GM19468 (cell line): ENCODE results near the gene BCL7C.
"Not testable (repeated sequence)": the region's sequence is repeated elsewhere in the genome, so short reads cannot be mapped to it uniquely, and the experiment has no call there.

Experiments
- ATAC-seq: cut with Tn5 transposase; IDR thresholded peaks from one replicate; pipeline ENCODE4 v1.9.1; 2021; ENCODE audit warnings: mild to moderate bottlenecking, moderate library complexity, moderate number of reproducible peaks; ENCODE audit not compliant: unreplicated experiment; ENCODE audit errors: extremely low read depth

Gene BCL7C

GRCh38 chr16:30896261-30896888 lies 2.5 kb upstream of the BCL7C start, which contains the start of gene CTF1:
TSS of gene CTF1 (plus strand) at chr16:30896614. CDS start at chr16:30896644, 30 bp downstream.
- no peak for ATAC-seq

- ATAC-seq: no peak
Measured at GRCh38 chr16:30895627-30896260, 1.9 kb upstream of the BCL7C start.

DNA sequence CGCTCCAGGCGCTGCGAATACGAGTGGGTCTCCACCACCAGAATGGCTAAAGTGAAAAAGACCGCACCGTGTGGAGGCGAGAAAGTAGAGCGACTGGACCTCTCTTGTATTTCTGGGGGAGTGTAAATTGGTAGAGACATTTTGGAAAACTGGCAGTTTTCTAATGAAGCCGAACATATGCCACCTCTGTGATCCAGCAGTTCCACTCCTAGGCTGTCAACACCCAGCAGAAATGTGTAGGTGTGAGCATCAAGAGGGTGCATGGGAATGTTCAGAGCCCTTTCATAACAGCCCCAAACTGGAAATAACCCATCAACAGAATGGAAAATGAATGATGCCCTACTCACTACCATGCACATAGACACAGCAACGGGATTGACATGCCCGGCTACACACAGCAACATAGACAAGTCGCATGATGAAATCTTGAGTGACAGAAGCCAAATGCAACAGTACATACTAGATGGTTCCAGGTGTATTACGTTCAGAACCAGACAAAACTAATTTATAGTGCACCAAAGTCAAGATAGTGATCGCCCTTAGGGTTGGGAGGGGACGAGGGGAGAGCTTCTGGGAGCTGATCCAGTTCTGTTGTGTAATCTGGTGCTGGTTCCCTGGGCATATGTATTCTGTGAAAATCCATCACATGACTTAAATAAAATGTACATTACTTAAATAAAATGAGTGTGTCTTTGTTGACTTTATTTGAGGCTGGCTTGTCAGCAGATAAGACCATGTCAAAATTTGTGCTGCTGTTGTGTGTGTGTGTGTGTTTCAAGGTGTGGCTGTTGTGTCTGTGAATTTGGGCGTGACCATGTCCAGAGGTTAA lies 877 bp upstream of the BCL7C start:
- no peak for ATAC-seq

GRCh38 chr16:30893417-30893743 lies 497 bp downstream of the BCL7C start:
- no peak for ATAC-seq

DNA sequence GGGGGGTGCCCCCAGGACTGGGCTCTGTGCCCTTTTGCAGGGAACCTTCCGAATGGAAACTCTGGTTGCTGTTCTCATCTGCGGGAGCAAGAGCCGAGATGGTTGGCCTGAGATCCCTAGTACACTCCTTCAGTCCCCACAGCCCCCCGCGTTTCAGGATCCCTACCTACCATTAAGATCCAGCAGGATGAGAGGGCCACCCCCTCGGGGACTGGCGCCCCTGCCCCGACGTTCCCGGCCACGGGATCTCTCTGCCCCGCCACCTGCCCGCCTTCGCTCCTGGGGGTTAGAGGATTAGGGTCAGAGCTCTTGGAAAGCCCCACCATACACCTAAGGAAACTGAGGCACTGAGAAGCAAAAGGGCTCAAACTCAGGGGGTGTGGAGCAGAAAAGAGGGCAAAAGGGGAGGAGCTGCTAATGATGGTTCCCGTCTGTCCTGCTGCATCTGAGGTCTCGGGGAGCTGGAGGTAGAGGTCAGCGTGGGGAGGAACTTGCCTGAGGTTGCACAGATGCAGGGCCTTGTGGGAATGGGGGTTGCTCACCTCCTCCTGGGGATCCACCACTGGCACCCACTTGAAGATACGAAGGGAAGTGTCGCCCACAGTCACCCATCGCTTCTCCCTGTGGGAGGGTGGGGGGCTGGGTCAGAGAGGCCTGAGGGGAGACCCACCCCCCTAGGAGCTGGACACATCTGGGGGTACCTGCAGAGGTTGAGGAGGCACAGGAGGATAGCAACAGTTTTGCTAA lies 1.0 kb downstream of the BCL7C start:
- ATAC-seq: no peak

DNA sequence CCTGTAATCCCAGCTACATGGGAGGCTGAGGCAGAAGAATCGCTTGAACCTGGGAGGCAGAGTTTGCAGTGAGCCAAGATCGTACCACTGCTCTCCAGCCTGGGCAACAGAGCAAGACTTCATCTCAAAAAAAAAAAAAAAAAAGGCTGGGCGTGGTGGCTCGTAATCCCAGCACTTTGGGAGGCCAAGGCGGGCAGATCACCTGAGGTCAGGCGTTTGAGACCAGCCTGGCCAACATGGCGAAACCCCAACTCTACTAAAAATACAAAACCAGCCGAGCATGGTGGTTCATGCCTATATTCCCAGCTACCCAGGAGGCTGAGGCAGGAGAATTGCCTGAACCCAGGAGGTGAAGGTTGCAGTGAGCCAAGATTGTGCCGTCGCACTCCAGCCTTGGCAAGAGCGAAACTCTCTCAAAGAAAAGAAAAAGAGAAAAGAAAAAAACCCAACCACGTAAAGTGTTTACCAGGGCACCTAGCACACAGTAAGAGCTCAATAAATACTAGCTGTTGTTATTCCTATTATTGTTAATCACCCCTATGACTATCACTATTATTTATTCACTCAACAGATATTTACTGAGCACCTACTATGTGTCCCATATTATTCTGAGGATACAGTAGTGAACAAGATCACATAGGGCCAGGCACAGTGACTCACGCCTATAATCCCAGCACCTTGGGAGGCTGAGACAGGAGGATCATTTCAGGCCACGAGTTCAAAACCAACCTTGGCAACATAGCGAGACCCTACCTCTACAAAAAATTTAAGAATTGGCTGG lies 2.6 kb downstream of the BCL7C start:
- ATAC-seq: not testable (repeated sequence)

- no peak for ATAC-seq
Measured at GRCh38 chr16:30889721-30890120, 4.2 kb downstream of the BCL7C start.

- ATAC-seq: no peak
Measured at GRCh38 chr16:30888856-30889499, 4.9 kb downstream of the BCL7C start.

- no peak for ATAC-seq
Measured at GRCh38 chr16:30887927-30888326, 6.0 kb downstream of the BCL7C start.

GRCh38 chr16:30886145-30886544 lies 7.7 kb downstream of the BCL7C start:
- ATAC-seq: no peak

DNA sequence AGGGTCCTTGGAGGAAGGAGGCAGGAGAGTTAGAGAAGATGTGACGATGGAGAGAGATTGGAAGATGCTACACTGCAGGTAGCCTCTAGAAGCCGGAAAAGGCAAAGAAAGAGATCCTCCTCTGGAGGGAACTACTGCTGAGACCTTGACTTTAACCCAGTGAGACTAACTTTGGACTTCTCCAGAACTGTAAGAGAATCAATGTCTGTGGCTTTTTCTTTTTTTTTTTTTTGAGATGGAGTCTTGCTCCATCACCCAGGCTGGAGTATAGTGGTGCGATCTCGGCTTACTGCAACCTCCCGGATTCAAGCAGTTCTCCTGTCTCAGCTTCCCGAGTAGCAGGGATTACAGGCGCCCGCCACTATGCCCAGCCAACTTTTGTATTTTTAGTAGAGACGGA lies 8.7 kb downstream of the BCL7C start:
- no peak for ATAC-seq

- ATAC-seq: no peak
Measured at GRCh38 chr16:30884760-30885159, 9.1 kb downstream of the BCL7C start.

DNA sequence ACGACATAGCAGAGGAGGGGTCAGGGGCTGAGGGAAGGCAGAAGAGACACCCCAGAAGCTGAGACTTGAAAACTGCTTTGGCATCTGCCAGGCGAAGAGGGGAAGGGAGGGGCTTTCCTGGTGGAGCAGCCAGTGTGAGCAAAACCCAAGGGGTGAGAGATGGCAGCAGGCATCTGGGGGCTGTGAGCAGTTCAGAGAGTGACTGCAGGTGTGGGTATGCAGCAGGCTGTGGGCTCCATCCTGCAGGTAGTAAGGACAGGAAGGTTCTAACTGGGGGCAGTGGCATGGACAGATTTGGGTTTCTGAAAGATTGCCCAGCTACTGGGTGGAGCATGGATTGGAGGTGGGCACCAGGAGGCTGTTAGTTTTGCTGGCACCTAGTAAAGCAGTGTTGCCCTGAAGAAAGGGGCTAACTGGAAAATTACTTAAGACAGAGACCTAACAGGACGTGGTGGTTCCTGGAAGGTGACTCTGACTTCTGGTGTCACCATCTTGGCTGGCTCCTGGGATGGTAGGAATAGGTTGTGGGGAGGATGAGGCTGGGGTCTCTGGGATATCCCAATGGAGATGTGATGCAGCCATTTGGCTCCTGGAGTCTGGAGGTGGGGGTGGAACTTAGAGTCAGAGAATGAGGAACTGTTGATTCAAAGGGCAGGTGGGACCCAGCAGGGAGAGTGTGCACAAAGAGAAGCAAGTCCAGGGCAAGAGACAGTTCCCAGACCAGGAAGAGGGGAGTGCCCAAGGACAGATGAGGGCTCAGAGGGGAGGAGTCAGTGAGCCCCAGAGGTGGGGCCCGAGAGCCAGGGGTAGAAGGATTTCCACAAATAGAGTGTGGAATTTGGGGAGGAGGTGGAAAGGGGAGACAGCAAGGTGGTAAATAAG lies 11.2 kb downstream of the BCL7C start:
- no peak for ATAC-seq

- no peak for ATAC-seq
Measured at GRCh38 chr16:30876867-30877266, 17.0 kb downstream of the BCL7C start.

DNA sequence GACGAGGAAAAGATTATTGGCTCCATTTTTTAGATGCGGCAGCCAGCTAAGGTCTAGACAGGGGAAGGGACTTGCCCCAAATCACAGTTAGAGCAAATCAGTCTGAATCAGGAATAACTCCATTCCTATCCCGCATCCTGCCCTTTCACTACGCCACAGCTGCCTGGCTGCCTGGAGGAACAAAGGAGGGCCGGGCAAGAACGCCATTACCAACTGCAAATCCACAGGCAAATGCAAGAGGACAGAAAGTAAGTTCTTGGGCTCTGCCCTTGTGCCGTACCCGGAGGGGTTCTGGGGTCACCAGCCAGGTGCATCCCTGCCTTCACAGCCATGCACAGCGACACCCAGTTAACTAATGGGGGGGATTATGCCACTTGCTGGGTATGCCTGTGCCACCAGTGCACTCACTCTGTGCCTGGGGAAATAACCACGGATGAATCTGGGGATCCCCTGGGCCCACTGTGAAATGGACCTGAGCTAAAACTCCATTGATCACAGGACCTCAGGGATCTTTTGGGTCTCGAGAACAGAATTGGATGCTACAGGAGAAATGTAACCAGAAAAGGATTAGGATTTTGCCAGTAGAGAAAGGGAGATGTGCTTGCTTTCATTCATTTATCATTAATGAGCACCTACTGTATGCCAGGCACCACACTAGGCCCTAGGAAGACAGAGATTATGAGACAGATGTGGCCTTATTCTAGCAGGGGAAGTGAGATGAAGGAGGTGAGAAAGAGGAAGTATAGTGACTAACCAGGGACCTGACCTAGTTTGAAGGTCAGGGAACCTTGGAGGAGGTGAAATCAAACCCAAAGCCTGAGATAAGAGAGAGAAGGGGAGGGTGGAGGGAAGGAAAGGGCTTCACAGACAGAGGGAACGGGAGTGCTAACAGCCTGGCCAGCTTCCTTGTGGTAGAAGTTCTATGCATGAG lies 17.7 kb downstream of the BCL7C start:
- ATAC-seq: no peak

- ATAC-seq: peak; percentile 71
Measured at GRCh38 chr16:30874821-30875717, 18.8 kb downstream of the BCL7C start.
